ENCODE data around the gene SLC51A.
"Not testable (repeated sequence)": the region's sequence is repeated elsewhere in the genome, so short reads cannot be mapped to it uniquely, and the experiment has no call there.

Gene SLC51A

DNA sequence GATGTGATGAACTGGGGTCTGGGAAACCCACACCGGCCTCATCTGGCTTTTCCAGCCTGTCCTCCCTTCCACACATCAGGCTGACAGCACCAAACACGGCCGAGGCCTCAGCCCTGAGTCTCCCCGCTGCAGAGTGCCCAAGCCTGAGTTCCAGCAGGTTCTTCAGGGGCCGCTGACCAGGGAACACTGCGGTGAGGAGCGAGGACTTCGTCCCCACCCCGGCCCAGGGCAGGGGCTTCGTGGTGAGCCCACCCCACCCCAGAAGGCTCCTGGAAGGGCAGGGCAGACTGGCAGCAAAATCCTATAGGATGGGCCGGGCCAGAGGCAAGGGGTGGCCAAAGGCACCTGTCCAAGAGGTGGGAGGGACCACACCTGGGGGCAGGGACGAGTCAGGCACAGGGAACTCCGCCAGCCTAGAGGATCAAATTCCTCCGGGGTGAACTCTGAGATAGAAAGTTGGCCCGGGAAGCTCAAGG is at the start of gene SLC51A:
TSS of gene SLC51A (plus strand) at position 446 of the 476 bp plus-strand sequence. CDS start 179 bp downstream, outside the sequence.
- no peak for FAIRE-seq

DNA sequence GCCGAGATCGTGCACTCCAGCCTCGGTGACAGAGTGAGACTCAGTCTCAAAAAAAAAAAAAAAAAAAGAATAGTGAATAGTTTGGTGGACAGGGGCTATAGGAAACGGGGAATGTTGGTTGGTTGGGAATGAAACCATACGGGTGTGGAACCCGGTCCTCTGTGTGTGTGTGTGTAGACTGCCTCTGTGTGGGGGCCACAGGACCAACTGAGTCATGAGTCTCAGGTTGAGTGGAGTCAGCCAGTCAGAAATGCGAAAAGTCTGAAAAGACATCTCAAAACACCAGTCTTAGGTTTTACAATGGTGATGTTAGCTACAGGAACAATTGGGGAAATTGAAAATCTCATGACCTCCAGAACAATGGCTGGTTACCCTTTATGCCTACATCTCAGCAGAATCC is 49.6 kb upstream of the SLC51A start:
- no peak for FAIRE-seq

- FAIRE-seq, result no peak
Measured at GRCh38 chr3:196168808-196169391, 47.4 kb upstream of the SLC51A start.

- FAIRE-seq, result no peak
Measured at GRCh38 chr3:196169836-196170240, 46.5 kb upstream of the SLC51A start.

DNA sequence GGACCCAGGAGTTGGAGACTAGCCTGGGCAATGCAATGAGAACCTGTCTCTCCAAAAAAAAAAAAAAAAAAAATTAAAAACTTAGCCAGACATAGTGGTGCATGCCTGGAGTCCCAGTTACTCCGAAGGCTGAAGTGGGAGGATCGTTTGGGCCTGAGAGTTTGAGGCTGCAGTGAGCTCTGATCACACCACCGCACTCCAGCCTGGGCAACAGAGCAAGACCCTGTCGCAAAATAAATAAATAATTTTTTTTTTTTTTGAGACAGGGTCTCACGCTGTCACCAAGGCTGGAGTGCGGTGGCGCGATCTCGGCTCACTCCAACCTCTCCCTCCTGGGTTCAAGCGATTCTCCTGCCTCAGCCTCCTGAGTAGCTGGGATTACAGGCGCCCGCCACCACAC is 46.0 kb upstream of the SLC51A start:
- not testable (repeated sequence) for FAIRE-seq

DNA sequence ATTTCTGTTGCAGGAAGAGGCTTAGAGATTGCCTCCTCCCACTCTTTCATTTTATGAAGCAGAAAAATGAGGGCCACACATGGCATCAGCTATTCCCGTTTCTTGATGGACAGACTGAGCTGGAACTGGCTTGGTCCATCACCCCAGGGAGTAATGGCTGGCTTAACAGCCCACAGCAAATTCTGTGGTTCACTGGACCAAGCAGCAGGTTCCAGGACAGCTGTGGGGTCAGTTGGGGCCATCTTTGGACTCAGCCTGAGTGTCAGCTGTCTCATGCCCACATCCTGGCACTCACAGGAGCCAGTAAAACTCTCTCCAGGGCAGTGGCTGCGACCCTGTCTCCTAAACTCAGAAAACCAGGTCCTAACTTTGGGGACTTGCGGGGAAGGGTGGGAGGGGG is 41.7 kb upstream of the SLC51A start:
- FAIRE-seq, result no peak

- no peak for FAIRE-seq
Measured at GRCh38 chr3:196175116-196175625, 41.2 kb upstream of the SLC51A start.

GRCh38 chr3:196175722-196176121 is 40.6 kb upstream of the SLC51A start:
- FAIRE-seq, result no peak

GRCh38 chr3:196177567-196177966 is 38.8 kb upstream of the SLC51A start:
- no peak for FAIRE-seq

DNA sequence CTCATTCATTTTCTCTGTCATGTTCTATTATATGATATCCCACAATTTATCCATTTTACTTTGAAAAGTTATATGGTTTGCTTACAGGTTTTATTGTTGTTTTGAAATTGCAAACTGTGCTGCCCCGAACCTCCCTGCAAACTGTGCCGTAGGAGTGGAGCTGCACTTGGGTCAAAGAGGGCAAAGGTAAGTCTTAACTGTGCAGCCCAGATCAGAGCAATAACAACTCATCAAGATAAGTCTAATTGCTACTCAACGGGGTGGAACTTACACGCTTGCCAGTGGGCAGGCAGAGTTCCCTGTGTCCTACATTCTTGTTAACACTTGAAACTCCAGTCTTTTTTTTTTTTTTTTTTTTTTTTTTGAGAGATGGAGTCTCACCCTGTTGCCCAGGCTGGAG is 38.4 kb upstream of the SLC51A start:
- FAIRE-seq, result no peak

DNA sequence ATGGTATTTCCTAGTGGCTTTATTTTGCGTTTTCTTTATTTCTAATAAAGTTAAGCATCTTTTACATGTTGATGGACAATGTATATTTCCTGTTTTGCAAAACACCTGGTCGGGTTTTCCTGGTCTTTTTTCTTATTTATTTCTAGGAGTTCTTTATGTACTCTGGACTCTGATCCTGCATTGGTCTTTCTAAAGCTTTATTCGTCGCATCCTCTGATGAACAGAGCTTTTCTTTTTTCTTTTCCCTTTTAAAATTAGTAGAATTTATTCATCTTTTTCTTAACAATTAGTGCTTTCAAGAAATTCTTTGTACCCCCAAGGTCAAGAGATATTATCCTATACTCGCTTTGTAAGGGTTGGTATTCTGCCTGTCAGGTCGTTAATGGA is 37.3 kb upstream of the SLC51A start:
- no peak for FAIRE-seq

GRCh38 chr3:196179380-196180308 is 36.7 kb upstream of the SLC51A start:
- no peak for FAIRE-seq

DNA sequence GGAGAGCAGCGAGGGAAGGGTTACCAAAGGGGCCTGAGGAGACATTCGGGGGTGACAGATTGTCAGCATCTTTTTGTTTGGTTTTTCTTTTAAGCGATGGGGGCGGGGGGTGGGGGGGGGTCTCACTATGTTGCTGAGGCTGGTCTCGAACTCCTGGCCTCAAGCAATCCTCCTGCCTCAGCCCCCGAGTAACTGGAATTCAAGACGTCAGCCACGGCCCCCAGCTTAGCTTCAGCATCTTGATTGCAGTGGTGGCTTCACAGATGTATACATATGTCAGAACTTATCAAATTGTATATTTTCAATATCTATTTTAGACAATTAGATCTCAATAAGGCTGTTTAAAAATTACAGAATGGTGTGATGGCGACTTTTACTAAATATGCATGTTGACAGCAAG is 36.0 kb upstream of the SLC51A start:
- no peak for FAIRE-seq

DNA sequence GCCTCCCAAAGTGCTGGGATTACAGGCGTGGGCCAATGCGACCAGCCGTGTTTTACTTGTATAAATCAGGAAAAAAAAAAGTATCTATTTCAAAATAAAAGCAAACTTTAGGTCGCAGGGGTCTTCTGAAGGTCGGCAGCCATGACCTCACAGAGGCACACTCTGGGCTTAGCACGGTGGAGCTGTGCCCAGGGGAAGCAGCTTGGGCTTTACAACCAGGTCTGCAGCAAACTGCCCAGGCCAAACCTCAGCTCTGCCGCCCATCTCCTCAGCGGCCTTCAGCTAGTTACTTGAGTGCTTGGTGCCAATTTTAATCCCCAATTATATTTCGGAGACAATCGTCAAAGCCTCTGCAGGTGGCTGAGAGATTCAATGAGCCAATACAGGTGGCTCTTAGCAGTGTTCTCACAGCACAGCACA is 35.2 kb upstream of the SLC51A start:
- no peak for FAIRE-seq

DNA sequence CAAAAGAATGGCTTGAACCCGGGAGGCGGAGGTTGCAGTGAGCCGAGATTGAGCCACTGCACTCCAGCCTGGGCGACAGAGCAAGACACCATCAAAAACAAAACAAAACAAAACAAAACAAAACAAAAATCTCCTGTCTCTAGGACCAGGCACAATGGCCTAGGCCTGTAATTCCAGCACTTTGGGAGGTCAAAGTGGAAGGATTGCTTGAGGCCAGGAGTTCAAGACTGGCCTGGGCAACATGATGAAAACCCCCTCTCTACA is 32.2 kb upstream of the SLC51A start:
- FAIRE-seq, result not testable (repeated sequence)

GRCh38 chr3:196184881-196185280 is 31.5 kb upstream of the SLC51A start:
- FAIRE-seq, result no peak

- FAIRE-seq, result no peak
Measured at GRCh38 chr3:196186651-196187573, 29.4 kb upstream of the SLC51A start.

DNA sequence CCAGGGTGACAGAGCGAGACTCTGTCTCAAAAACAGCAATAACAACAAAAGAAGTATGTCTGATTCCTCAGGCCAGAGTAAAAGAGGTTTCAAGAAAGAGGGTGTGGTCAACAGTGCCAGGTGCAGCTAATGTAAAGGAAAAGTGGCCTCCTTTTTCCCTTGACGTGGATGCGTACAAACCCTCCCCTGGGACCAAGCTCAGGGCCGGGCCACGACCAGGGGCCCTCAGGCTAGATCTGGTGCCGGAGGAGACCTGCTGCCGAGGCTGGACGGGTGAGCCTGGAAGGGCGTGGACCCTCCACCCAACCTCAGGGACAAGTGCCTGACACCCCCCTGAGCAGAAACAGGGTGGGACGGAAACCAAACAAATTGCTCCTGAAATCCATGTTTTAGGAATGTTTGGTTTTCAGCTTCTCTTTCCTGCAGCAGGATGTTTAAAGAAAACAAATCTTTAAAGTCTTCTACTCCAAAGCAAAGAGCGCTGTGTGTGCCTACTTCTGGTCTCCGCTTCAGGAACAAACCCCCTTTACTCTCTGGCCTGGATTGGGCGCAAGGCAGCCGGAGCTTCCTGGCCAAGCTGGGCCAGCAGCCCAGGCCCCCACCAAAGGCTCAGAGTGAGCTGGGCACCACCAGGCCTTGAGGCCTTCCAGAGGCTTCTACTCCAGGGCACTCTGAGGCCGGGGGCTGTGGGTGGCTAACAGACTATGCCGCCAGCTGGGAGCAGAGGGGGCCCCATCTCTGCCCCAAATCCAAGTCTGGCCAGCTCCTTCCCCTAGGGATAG is 26.6 kb upstream of the SLC51A start:
- FAIRE-seq, result no peak

GRCh38 chr3:196192036-196192523 is 24.3 kb upstream of the SLC51A start:
- FAIRE-seq, result no peak

DNA sequence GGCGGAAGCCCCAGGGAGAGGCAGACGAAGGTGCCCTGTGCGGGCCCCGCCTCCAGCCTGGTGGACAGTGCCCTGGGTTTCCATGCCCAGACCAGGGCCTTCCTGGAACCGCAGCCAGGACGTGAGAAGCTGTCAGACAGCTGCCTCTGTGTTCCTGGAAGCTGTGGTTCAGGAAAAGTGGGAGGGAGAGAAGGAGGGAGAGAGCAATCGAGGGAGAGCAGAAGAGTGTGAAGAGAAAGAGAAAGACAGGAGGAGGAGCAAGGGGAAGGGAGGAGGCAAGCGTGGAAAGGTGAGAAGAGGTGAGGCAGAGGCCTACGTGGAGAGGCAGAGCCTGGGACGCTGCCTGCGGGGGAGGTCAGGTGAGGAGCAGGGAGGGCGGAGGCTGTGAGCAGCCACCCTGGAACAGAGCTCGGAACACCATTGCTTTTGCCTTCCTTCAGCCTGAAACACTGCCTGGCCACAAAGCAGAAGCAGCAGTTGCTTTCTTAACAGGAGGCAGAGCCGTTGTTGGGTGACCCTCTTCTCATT is 23.7 kb upstream of the SLC51A start:
- no peak for FAIRE-seq

DNA sequence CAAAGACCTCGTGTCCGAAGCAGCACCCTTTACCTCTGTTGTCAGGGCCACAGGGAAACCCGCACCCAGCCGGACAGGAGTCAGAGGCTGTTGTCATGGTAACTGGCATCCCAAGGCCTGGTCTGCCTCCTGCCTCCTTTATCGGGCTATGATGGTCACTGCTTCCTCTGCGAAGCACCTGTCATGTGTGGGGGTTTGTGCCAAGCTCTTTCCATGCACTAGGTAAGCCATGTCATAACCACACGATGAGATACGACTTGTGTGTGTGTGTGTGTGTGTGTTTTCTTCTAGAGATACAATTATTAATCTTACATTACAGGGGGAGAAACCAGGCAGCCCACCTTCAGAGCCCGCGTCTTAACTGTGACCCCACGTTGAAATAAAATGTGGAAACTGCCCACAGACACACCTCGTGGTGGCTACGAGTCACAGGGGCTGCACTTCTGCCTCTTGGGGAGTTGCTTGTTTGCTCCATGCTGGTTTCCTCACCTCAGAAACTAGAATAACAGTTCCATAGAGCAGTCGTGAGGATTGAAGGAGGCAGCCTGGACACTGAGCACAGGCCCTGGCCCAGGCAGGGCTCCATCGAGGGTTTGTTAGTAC is 23.1 kb upstream of the SLC51A start:
- FAIRE-seq, result no peak
